ENCODE measurements around the gene DAGLB.

GRCh38 chr7:6385909-6386560, 61.7 kb downstream of the DAGLB start:
- TF ChIP-seq POLR2A (IDR thresholded peaks at IDR 0.05; ENCODE audit: low read length), result no peak
- no peak for TF ChIP-seq GATA1 (IDR thresholded peaks at IDR 0.05; ENCODE audit: low read depth, low read length)

Data from erythroblast (primary cell).